GM12801 (cell line): Measurements from ENCODE around the gene PTGES3L.

Experiments used
- CTCF ChIP-seq: IDR thresholded peaks from one replicate; pipeline ENCODE4 v1.5.1; 2011; ENCODE audit warnings: control low read depth; ENCODE audit not compliant: insufficient read length; ENCODE audit errors: extremely low read depth

PTGES3L gene

DNA sequence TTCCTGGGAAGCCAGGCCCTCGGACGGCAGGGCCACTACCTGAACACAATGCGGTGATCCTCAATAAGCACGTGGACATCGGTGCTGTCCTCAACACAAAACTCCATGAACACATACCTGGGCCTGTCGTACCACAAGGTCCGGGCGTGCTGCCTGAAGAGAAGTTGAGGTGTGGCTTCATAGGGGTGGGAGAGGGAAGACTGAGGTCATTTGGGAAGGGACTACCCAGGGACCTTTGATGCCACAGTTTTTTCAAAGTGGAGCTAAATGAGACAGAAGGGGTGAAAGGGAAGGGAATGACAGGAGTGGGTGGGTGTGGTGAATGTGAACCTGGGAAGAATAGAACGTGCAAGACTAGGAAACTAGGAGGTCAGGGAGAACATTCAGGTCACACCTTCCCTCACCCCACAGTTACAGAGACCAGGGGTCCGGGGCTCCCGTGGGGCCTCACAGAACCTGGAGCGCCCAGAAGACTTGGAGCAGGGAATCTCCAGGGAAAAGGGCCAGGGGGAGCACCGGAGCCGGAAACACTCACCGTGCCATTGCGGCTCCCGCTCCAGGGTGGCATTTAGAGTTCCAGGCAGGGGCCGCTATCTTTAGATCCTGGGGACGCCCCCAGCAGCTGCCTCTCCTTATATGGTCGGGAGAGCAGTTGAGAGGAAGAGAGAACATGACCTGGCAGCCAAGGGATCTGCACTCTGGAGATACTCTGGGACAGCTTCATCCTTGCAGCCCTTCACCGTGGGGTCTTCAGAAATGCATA, at the start of gene PTGES3L:
Gene PTGES3L (minus strand): TSS at position 570 of the 763 bp plus-strand sequence. CDS start 27 bp downstream, at position 543.
- TF ChIP-seq CTCF: no peak

DNA sequence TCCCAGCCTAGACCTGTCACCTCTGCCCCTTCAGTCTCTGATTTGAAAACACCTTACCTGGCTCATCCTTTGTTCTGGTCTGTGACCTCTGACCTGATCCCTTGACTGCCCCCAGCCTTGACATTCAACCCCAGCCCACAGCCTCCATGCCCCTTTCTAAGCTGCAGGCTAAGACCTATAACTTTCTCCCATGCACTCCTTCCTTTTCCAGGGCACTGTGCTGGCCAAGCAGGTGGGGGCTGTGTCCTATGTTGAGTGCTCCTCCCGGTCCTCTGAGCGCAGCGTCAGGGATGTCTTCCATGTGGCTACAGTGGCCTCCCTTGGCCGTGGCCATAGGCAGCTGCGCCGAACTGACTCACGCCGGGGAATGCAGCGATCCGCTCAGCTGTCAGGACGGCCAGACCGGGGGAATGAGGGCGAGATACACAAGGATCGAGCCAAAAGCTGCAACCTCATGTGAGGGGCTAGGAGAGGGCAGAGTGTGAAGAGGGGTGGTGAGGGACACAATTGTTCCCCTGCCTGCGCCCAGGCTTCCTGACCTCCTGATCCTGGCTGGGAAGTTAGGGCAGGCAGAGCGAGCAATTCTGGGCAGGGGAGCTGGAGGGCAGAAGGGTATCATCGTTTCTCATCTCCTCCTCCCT, 48.5 kb upstream of the PTGES3L start:
- no peak for TF ChIP-seq CTCF

DNA sequence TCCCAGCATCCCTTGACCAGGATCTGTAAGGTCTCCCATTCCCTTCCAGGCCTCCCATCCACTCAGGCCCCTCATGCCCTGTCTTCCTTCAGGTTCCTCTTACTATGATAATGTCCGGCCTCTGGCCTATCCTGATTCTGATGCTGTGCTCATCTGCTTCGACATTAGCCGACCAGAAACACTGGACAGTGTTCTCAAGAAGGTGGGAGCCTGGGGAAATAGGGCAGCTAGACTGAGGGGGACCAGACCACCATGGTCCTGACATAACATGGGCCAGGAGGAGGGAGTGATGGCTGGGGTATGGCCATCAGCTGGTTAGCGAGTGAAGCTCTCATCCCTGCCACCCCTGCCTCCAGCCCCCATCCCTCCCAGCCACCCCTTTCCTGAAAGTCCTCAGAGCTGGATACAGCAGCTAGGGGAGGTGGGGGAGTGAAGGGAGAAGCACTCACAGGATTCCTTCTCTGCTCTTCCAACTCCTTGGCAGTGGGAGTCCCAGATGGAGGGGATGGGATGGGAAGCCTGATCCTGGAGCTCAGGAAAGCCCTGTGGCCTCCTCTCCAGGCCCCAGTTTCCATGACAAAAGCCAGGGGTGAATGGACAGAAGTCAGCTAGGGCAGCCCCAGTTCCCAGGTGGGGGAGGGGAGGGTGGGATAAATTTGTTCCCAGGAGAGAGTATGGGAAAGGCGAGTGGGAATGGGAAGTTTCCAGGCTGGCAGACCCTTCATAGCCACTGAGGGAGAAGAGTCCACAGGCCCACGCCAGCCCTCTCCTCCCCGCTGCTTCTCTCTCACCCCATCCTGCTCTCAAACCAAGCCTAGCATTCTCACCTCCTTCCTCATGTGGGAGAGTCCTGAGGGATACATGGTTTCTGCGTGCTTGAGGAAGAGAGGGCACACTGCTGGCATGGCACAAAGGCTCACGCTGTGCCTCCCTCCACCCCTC, 47.5 kb upstream of the PTGES3L start:
- no peak for TF ChIP-seq CTCF

DNA sequence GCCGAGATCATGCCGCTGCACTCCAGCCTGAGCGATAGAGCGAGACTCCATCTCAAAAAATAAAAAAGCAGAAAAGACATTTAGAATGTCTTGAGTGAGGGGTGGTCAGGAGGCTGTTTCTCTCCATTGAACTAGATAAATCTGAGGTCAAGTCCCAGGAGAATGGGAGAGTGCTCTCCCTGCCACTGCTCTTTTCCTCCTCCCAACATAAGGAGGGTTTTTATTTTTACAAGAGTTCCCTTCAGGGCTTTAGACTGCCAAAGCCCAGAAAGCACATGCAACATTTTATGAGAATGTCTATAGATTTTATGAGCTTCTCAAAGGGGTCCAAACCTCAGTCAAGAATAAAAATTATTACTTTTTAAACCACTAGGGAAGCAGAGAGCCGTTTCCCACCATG, 46.7 kb upstream of the PTGES3L start:
- no peak for TF ChIP-seq CTCF

DNA sequence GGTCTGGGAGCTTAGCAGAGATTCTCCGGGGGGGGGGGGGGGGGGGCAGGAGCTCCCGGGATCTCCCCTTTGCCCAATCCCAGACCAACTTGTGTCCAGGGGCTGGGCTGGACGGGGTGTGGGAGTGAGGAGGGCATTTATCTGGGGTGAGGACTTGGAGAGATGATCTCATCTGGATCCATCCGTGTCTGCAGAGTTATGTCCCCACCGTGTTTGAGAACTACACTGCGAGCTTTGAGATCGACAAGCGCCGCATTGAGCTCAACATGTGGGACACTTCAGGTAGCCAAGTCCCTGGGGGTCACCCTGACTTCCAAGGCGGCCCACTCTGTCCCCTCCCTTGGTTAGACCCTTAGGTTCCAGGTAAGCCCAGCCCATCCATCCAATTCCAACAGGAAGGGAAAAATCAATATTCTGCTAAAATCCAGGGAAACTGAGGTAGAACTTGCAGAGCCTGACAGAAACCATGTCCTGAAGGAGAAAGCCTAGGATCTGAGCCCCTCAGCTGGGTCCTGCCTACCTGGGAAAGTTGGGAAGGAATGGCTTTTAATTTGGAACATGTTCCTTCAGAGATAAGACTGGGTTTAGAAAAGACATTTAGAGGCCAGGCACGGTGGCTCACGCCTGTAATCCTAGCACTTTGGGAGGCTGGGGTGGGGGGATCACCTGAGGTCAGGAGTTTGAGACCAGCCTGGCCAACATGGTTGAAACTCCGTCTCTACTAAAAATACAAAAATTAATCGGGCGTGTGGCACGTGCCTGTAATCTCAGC, 46.1 kb upstream of the PTGES3L start:
- TF ChIP-seq CTCF: no peak

DNA sequence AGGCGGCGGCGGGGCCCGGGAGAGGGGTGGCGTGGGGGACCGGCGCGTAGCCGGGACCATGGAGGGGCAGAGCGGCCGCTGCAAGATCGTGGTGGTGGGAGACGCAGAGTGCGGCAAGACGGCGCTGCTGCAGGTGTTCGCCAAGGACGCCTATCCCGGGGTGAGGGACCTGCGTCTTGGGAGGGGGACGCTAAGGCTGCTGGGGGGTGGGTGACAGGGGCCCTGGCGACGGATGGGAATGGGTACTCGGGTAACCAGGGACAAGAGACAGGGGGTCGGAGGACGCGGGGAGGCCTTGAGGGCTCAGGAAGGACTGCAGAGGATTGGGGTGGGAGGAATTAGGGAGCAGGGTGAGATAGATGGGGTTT, 45.4 kb upstream of the PTGES3L start:
- TF ChIP-seq CTCF: no peak
